Activated CD4-positive, CD25-positive, alpha-beta regulatory T cell treated with anti-CD3 and anti-CD28 coated beads, Interleukin-2, amount 50 U/mL, for 72 hours (primary cell): ENCODE data around the gene CMTM3.
"Not testable (repeated sequence)": the region's sequence is repeated elsewhere in the genome, so short reads cannot be mapped to it uniquely, and the experiment has no call there.

Source experiments
- DNase-seq: peaks from one replicate; pipeline ENCODE4 v3.0.0; 2021

CMTM3 gene

DNA sequence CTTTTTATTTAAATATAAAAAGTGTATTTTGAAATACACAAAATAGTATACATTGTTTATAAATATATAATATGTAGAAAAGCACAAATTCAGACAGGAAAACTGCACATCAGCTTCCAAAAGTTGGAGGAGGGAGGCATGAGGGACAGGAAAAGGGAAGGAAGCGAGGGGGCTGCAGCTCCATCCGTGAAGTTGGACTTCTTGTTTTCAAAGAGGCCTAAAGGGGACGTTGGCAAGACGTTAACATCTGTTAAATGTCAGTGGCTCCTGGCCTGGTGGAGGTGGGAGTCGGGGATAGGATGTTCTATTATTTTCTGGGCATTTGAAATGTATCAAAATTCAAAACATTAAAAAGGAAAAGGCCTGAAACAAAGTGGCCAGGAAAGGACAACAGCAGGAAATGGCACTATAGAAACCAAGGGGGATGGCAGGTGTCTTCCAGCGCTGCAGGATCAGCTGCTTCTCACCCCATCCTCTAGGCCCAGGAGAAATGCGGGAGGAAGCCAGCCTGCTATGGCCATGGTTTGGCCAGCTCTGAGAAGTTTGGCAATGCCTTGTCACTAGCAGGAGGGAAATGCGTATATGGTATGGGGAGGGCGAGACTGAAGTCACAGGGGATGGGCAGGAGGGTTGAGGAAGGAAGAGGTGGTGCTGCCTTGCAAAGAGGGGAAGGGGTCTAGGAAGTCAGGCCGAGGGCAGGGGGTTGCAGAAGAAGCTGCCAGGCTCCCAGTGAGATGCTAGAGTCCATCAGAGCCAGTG, 18.8 kb upstream of the CMTM3 start:
- no peak for DNase-seq

DNA sequence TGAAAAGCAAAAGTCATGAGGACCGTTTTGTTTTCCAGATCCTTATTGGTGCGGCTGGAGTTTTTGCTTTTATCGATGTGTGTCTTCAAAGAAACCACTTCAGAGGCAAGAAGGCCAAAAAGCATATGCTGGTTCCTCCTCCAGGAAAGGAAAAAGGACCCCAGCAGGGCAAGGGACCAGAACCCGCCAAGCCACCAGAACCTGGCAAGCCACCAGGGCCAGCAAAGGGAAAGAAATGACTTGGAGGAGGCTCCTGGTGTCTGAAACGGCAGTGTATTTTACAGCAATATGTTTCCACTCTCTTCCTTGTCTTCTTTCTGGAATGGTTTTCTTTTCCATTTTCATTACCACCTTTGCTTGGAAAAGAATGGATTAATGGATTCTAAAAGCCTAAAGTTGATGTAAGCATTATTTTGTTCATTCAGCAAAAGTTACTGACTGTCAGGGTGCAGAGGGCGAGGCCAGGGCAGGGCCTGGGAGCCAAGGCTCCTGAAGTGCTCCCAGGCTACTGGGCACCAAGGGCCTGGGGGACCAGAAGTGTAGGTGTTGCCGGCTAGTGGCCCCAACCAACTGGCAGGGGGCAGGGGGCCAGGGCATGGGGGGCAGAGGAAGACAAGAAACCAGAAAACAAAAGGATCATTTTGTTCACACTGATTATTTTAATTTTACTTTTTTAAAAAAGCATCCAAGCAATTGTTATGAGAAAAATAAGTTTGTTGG, 16.5 kb upstream of the CMTM3 start:
- DNase-seq: no peak

DNA sequence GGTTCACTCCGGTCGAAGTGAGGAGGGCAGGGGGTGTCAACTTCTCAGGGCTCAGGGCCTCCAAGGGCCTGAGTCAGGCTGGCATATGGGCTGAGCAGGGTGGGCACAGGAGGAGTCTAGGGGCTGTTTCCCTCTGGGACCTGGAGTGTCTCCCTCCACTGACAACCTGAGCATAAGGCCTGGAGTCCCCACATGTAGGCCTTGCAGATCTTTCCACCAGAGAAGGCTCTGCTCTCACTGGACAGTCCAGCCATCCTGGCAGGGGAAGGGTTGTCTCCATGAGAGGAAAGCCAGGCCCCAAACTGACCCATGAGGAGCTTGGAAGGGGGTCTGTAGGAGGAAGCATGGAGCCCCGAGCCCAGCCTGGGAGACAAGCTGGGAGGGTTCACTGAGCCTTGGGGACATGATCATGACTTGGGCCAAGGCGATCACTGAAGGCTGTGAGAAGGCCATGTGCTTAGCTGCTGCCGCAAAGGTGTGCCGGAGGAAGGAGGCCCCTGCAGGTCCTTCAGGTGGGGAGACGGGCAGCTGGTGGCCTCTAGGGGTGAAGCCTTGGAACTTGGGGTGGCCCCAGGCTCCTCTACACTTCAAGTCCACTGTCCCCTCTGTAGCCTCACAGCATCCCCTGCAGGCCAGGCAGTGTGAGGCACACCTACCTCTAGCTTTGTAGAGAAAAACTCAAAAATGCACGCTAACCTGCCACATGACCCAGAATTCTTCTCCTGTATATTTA, 15.4 kb upstream of the CMTM3 start:
- no peak for DNase-seq

DNA sequence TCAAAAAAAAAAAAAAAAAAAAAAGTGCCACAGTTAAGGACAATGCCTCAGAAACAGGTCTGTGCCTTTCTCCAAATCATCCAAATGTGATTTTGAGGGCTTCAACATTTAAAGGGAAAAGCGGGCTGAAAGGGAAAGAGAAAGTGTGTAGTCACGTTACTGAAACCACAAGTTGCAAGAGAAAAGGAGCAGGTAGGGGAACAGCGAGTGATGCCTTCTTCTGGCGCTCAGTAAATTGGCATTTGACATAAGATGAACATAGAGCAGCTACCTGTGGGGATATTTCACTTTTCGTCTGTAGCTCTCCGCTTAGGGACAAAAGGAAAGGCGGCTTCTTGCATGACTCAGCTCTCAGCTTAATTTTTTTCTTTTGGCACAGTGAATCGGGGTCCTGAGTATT, 14.2 kb upstream of the CMTM3 start:
- no peak for DNase-seq

DNA sequence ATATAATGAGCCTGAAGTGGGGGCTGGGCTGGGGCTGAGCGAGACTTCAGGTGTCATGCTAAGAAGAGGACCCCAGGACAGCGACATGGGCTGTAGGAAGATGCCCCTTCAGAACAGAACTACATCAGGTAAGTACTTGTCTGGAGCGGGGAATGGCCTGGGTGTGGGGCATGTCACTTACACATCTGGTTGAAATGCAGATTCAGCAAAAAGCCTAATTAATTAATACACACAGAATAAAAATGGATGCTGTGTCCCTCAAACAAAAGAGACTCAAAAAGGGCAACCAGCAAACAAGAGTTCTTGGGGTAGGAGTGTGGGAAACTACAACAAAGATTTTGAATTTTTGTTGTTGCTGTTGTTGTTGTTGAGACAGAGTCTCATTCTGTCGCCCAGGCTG, 13.5 kb upstream of the CMTM3 start:
- no peak for DNase-seq

DNA sequence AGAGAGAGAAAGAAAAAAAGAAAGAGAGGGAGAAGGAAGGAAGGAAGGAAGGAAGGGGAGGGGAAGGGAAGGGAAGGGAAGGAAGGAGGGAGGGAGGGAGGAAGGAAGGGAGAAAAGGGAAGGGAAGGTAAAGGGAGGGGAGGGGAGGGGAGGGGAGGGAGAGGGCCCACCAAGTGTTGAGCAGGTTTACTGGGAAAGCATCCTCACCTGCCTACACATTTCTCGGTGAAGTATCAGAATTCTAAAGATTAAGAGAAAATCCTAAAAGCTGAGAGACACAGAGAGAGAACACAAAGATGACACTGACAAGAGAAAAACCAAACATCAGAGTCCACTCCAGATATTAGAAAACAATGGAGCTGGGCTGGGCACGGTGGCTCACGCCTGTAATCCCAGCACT, 12.3 kb upstream of the CMTM3 start:
- DNase-seq: no peak

DNA sequence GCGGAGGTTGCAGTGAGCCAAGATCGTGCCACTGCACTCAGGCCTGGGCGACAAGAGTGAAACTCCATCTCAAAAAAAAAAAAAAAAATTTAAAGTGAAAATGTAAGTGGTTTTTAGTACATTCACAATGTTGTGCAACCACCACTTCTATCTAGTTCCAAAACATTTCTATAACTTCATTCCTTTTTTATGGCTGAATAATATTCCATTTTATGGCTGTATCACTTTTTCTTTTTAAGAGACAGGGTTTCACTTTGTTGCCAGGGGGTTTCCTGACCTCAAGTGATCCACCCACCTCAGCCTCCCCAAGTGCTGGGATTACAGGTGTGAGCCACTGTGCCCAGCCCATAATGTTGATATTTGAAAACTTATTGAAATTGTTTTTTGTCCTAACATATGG, 11.7 kb upstream of the CMTM3 start:
- no peak for DNase-seq

DNA sequence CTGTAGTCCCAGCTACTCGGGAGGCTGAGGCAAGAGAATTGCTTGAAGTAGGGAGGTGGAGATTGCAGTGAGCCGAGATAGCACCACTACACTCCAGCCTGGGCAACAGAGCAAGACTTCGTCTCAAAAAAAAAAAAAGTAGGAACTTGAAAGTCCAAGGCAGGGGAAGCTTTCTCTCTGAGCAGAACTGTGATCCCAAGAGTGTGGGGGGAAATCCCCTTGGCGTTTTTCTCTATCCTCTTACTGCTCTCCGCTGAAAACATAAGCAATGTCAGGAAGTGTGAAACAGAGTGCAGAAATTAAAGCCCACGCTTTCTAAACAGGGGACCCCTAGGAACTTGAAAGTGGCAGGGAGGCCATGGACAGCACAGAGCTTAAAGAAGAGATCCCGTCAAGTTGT, 9.8 kb upstream of the CMTM3 start:
- DNase-seq: no peak

DNA sequence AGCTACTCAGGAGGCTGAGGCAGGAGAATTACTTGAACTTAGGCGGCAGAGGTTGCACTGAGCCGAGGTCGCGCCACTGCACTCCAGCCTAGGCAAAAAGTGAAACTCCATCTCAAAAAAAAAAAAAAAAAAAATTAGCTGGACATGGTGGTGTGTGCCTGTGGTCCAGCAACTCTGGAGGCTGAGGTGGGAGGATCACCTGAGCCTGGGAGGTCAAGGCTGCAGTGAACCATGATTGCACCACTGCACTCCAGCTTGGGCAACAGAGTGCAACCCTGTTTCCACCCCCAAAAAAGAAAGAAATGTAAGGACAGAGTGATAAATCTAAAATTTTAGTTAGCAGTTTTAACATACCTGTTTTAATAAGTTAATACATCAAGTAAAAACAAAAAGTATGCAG, 7.9 kb upstream of the CMTM3 start:
- DNase-seq: not testable (repeated sequence)

DNA sequence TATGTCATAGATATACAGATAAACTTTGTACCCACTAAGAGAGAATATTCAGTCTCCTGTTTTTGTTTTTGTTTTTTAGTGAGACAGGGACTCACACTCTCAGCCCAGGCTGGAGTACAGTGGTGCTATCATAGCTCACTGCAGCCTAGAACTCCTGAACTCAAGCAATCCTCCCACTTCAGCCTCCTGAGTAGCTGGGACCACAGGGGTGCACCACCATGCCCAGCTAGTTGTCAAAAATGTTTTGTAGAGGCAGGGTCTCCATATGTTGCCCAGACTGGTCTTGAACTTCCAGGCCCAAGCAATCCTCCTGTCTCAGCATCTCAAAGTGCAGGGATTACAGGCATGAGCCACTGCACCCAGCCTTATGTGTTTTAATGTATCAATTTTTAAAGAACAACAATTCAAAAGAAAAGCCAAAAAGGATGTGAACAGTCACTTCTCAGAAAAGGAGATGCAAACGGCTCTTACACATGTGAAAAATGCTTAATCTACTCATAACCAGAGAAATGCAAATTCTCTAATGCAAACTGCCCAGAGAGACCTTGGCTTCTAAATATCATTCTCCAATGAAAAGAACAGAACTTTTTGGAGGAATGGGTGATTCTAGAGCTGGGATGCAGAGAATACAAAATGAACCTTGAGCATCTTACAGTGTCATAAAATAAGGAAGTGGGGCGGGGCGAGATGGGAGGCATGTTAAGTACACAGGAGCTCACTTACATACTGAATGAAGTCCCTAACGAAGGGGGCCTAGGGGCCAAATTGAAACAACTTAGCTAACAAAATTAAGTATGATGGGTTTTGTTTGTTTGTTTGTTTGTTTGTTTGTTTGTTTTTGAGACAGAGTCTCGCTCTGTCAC, 7.3 kb upstream of the CMTM3 start:
- DNase-seq: no peak

DNA sequence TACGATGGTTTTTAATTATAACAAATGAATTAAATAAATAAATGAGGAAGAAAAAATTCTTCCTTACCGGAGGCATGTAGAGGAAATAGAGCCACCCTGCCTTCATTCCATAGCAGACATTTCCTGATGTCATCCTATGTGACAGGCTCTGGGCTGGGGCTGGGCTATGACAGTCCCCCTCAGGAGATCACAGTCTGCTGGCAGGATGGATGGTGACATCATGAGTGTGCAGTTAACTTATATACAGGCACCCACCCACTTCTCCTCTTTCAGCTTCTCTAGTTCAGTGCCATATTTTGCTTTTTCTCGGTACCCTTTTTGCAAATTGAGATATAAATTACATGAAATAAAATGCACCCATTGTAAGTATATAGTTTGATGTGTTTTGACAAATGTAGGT, 6.4 kb upstream of the CMTM3 start:
- no peak for DNase-seq

DNA sequence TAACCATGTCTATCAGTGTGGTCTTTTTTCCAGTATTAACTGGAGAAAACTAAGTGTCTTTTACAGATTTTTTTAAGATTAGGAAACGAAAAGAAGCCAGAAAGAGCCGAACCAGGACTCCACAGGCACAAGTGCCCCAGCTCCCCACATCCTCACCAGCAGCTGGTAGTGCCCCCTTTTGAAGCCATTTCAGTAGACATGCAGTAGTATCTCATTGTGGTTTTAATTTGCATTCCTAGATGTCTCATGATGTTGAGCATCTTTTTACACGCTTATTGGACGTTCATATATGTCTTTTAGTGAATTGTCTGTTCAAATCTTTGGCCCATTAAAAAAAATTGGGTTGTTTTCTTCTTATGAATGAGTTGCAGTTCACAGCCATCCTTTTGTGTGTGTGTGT, 4.8 kb upstream of the CMTM3 start:
- DNase-seq: no peak

DNA sequence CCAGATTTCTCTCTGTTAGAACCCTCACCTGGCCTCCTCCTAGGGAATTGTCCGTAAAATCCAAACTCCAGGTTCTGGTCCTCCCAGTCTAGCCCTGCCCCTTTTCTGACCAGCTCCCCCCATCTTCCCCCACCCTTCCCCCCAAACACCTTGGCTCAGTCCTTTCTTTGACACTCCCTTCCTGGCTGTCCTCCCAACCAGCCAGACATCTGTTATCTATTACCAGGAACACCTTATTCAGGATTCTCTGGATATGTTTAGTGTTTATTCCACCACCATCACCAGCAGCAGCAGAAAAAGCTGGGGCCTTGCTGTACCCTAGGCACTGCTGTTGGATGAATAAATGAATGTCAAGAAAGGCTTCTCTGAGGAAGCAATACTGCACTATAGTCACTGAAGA, 4.0 kb upstream of the CMTM3 start:
- DNase-seq: no peak

DNA sequence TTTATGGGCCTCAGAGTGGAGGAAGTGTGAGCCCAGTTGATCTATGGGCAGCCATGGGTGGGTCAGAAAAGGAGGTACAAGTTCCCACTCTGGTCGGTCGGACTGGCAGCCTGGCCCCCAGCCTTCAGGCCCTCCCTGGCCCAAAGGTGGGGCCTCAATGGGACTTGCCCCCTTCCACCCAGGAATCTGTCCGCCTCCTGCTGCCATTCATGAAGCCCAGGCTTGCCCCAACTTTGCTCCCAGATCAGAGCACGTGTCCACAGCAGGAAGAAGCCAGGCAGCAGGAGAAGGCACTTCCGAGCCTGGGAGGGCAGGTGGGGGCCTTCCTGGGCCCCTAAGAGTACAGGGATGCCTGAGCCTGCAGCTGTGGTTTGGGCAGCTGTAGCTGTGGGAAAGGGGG, 3.0 kb upstream of the CMTM3 start:
- no peak for DNase-seq

DNA sequence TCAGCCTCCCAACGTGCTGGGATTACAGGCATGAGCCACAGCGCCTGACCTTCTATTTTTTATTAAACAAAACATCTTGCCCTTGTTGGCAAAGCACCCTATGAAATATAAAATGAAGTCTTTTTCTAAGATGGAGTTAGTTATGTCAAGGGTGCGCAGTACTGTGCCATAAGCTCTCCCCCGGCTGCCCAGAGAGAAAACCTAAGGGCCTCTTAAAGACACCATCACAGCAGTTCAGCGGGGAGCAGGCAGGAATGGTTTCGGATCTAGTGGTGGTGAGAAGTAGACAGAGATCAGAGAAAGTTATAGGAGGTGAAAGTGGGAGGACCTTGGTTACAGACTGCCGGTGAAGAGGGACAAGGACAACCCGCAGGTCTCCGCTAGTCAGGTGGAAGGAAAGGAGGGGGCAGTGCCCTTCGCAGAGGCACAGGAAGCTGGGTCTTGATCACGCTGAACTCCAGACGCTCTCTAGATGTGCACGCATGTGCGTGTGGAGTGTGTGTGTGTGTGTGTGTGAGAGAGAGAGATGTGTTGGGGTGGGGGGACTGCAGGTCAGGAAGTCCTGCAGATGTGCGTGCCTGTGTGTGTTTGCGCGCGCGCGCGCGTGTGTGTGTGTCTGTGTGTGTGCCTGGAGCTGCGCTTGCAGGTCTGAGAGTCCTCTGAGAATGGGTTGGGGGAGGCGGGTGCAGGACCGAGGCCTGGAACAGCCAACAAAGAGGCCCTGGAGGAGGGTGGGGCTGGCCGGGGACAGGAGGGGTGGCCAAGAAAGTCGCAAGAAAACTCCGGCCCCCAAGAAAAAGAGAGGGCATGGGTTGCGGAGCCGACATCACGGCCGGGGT, 748 bp upstream of the CMTM3 start:
- peak; percentile 67 for DNase-seq

DNA sequence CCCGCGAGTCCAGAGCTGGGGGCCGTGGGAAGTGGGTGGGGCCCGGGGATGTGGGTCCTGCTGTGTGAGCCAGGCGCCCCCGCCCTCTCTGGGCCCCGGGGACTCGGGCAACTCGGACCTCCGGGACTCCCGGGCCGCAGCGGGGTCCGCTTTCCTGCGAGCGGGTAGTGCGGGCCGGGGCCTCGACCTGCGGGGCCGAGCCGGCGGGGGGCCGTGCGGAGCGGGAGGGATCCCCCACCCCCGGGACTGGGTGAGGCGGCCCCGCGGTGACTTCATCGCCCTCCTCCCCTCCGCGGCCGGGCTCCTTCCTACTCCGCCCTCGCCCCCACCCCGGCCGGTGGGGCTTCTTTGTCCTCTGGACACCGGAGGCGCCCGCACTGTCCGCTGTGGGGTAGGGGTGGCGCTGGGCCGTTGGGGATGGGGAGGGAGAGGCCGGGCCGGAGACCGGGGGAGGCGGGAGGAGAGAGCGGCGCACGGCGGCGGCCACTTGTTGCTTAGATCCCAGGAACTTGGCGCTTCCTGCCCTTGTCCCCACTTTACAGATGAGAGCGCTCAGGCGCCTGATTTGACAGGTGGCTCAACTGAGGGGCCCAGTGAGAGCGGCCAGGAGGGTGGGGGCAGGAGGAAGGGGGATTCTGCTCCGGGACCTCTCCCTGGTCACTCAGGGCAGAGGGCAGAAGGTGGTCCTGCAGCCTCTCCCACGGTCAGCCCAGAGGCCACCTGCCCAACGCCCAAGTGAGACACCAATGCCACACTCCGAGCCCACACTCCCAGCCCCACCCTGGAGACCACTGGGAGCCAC, 874 bp downstream of the CMTM3 start:
- DNase-seq: no peak

DNA sequence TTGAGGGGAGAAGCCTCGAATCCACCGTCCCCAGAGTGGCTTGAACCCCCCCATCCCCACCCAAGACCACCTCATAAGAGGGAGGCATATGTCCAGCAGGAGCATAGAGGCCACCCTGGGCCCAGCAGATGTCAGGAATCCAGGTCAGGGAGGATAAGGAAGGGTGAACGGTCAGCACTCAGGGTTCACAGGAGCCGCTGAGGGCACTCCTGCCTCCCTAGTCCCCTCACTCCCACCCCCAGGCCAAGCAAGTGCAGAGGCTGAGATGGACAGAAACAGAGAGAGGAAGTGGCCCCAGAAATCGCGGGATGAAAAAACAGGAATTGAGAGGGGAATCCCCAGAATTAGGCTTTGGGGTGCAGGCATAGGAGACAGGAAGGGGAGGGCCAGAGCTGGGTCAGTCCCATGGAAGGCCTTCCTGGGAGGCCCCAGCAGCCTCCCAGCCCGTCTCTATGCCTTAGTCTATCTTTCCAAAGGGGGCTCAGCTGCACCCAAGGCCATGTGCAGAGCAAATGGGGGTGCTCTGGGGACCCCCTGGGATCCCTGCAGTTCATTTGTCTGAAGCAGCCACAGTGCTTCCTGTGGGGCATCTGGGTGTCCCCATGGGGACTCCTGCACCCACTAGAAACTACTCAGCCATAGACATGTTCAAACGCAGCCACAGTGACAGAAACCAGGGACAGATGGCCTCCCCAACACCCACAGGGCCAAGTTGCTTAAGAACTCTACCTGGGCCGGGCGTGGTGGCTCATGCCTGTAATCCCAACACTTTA, 1.7 kb downstream of the CMTM3 start:
- no peak for DNase-seq

DNA sequence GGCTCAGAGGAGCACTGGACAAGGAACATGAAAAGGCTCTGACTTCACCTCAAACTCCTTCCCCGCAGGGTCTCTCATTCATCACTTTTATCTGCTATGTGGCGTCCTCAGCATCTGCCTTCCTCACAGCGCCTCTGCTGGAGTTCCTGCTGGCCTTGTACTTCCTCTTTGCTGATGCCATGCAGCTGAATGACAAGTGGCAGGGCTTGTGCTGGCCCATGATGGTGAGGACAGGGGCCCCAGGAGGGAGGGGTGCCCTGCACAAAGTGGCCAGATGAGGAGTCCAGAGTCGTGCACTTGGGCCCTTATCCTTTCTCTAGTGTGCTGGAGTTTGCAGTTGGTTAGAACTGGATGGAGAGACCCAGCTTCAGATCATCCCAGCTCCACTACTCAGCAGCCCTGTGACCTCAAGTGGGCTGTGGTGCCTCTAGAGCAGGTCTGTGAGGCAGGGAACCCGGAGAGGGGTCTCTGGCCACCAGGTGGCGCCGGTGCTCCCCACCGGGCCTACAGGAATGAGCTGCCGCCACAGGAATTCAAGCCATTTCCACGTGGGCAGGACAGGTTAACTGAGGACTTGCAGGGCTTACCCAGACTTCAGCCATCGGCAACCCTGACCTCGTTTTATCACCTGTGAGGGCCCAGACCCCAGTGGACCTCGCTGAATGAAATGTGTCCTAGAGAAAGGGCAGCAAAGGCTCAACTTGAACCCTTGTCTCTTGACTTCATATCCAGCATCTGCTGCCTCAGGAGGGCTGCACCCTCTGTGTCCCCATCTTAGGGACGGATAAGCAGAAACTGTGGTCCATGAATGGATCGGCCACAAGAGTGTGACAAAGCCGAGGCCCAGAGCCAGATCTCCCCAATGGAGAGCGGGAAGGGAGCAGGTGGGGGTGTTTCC, 4.0 kb downstream of the CMTM3 start:
- DNase-seq: peak; percentile 84

DNA sequence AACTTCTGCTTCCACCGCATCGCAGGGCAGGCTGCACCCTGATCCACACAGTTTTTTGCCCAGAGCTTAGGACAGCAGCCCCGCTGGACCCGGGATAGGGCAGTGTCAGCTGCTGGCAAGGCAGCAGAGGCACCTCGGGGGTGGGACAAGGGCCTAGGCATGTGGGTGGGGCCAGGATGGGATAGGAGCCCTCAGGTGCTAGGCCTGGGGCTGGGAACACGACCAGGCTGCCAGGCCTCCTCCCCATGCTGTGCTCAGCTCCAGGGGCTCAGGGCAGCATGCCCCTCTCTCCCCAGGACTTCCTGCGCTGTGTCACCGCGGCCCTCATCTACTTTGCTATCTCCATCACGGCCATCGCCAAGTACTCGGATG, 4.6 kb downstream of the CMTM3 start:
- no peak for DNase-seq
